IMR-90 (cell line): Measurements from ENCODE around the gene FOXM1.

Experiments used
- CEBPB ChIP-seq: IDR thresholded peaks from 2 replicates; pipeline ENCODE4 v1.6.1; 2012; ENCODE audit warnings: low read depth, low read length, improper control_type of control experiment
- CHD1 ChIP-seq: IDR thresholded peaks from 2 replicates; pipeline ENCODE4 v1.6.1; 2012; ENCODE audit warnings: low read depth, low read length, improper control_type of control experiment
- FOS ChIP-seq: fragments of 150-350 bp; IDR thresholded peaks from 2 replicates; pipeline ENCODE4 v1.6.1; 2016; ENCODE audit warnings: low read depth, low read length
- MAFK ChIP-seq: IDR thresholded peaks from 2 replicates; pipeline ENCODE4 v1.6.1; 2012; ENCODE audit warnings: low read depth, low read length, improper control_type of control experiment
- MAZ ChIP-seq: IDR thresholded peaks from 2 replicates; pipeline ENCODE4 v1.6.1; 2012; ENCODE audit warnings: low read depth, mild to moderate bottlenecking, low read length, improper control_type of control experiment, moderate library complexity, borderline replicate concordance
- NFE2L2 ChIP-seq: fragments of 150-350 bp; IDR thresholded peaks from 2 replicates; pipeline ENCODE4 v1.6.1; 2016; ENCODE audit warnings: low read depth, mild to moderate bottlenecking, low read length
- POLR2A ChIP-seq: IDR thresholded peaks from 2 replicates; pipeline ENCODE4 v1.6.1; 2012; ENCODE audit warnings: mild to moderate bottlenecking, low read depth, low read length
- RAD21 ChIP-seq: IDR thresholded peaks from 2 replicates; pipeline ENCODE4 v1.6.1; 2012; ENCODE audit warnings: low read length, improper control_type of control experiment
- RCOR1 ChIP-seq: IDR thresholded peaks from 2 replicates; pipeline ENCODE4 v1.6.1; 2012; ENCODE audit warnings: mild to moderate bottlenecking, low read length, improper control_type of control experiment; ENCODE audit not compliant: insufficient replicate concordance
- RFX5 ChIP-seq: IDR thresholded peaks from 2 replicates; pipeline ENCODE4 v1.8.0; 2012; ENCODE audit warnings: low read depth, mild to moderate bottlenecking, low read length, moderate library complexity
- SMC3 ChIP-seq: fragments of 150-350 bp; IDR thresholded peaks from 2 replicates; pipeline ENCODE4 v1.6.1; 2016; ENCODE audit warnings: low read depth, mild to moderate bottlenecking, antibody characterized with exemption, low read length, moderate library complexity
- TF ChIP-seq, protein P1 (sequence below): conservative IDR thresholded peaks from 2 replicates; pipeline ENCODE4 v1.5.1; 2012; ENCODE audit warnings: mild to moderate bottlenecking, low read depth, low read length, improper control_type of control experiment
- TF ChIP-seq, protein P2 (sequence below): fragments of 150-350 bp; IDR thresholded peaks from 2 replicates; pipeline ENCODE4 v1.6.1; 2016; ENCODE audit warnings: low read depth, mild to moderate bottlenecking, low read length, moderate library complexity, borderline replicate concordance
- TF ChIP-seq, protein P3 (sequence below): fragments of 150-350 bp; IDR thresholded peaks from 2 replicates; pipeline ENCODE4 v1.6.1; 2017; ENCODE audit warnings: mild to moderate bottlenecking, antibody characterized with exemption, low read length, low read depth

DNA sequence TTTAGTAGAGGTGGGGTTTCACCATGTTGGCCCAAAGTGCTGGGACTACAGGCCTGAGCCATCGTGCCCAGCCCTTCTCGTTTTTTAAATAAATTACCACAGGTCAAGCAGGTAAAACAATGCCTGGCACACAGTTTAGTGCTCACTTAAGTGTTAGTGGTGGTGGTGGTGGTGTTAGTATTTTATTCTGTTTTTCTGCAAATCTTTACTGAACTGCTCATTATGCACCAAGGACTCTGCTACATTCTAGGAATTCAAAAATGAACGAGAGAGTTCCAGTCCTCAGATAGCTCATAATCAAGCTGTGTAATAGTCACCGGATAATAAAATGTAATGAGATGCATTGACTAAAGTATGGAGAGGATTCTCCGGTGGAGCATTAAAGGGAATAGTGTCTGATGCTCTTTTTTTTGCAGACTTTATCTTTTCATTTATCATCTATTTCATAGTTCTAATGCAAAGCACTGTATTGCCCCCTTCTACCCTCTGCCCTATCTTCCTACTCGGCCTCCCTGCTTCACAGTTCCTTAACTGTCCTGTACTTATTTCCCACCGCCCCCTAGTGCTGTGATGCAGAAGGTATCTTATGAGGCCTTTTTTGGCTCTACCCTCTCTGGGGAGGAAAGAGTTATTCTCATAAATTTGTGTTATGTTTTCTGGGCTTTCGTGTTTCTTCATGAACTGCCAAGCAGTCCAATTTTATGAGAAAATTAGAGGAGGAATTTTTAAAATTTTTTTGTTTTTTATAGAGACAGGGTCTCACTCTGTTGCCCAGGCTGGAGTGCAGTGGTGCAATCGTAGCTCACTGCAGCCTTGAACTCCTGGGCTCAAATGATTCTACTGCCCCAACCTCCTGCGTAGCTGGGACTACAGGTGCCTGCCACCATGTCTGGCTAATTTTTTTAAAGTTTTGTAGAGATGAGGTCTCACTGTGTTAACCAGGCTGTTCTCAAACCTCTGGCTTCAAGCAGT is 63.5 kb downstream of the FOXM1 start:
- TF ChIP-seq, protein P1, sequence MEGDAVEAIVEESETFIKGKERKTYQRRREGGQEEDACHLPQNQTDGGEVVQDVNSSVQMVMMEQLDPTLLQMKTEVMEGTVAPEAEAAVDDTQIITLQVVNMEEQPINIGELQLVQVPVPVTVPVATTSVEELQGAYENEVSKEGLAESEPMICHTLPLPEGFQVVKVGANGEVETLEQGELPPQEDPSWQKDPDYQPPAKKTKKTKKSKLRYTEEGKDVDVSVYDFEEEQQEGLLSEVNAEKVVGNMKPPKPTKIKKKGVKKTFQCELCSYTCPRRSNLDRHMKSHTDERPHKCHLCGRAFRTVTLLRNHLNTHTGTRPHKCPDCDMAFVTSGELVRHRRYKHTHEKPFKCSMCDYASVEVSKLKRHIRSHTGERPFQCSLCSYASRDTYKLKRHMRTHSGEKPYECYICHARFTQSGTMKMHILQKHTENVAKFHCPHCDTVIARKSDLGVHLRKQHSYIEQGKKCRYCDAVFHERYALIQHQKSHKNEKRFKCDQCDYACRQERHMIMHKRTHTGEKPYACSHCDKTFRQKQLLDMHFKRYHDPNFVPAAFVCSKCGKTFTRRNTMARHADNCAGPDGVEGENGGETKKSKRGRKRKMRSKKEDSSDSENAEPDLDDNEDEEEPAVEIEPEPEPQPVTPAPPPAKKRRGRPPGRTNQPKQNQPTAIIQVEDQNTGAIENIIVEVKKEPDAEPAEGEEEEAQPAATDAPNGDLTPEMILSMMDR = peak; percentile 69
- TF ChIP-seq FOS (no peak), RAD21 (peak; percentile 67), POLR2A (no peak), NFE2L2 (no peak), CHD1 (no peak), SMC3 (peak; percentile 66), CEBPB (no peak), MAZ (no peak), RFX5 (no peak), MAFK (no peak), RCOR1 (no peak)
- TF ChIP-seq, protein P2, sequence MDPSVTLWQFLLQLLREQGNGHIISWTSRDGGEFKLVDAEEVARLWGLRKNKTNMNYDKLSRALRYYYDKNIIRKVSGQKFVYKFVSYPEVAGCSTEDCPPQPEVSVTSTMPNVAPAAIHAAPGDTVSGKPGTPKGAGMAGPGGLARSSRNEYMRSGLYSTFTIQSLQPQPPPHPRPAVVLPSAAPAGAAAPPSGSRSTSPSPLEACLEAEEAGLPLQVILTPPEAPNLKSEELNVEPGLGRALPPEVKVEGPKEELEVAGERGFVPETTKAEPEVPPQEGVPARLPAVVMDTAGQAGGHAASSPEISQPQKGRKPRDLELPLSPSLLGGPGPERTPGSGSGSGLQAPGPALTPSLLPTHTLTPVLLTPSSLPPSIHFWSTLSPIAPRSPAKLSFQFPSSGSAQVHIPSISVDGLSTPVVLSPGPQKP = no peak
- TF ChIP-seq, protein P3, sequence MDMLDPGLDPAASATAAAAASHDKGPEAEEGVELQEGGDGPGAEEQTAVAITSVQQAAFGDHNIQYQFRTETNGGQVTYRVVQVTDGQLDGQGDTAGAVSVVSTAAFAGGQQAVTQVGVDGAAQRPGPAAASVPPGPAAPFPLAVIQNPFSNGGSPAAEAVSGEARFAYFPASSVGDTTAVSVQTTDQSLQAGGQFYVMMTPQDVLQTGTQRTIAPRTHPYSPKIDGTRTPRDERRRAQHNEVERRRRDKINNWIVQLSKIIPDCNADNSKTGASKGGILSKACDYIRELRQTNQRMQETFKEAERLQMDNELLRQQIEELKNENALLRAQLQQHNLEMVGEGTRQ = no peak
